GM12865 (cell line): ENCODE results near the gene PPFIBP2.

ENCODE experiments used
- DNase-seq: peaks from one replicate; pipeline ENCODE4 v3.0.0; 2010; ENCODE audit warnings: low read depth
- H3K4me3 ChIP-seq: 2 replicates; pipeline ENCODE4 v1.5.1; 2011; ENCODE audit warnings: mild to moderate bottlenecking, low read depth, low read length, control low read depth
- CTCF ChIP-seq: IDR thresholded peaks from 2 replicates; pipeline ENCODE4 v1.5.1; 2011; ENCODE audit warnings: low read length, control low read depth, low read depth, inconsistent platforms; ENCODE audit not compliant: insufficient read depth; ENCODE audit errors: missing control alignments

The PPFIBP2 gene

GRCh38 chr11:7488681-7489080, 25.1 kb upstream of the PPFIBP2 start:
- H3K4me3 ChIP-seq, result no peak overlapping the region
- no peak for DNase-seq
- TF ChIP-seq CTCF, result no peak

GRCh38 chr11:7489376-7489775, 24.4 kb upstream of the PPFIBP2 start:
- no peak for TF ChIP-seq CTCF
- DNase-seq, result no peak
- H3K4me3 ChIP-seq, result no peak overlapping the region

GRCh38 chr11:7490054-7490453, 23.7 kb upstream of the PPFIBP2 start:
- TF ChIP-seq CTCF, result no peak
- DNase-seq, result no peak
- no peak overlapping the region for H3K4me3 ChIP-seq

- TF ChIP-seq CTCF, result no peak
- no peak for DNase-seq
- H3K4me3 ChIP-seq, result no peak overlapping the region
These were observed 23.3 kb upstream of the PPFIBP2 start for GRCh38 chr11:7490535-7490934.

- no peak overlapping the region for H3K4me3 ChIP-seq
- no peak for DNase-seq
- no peak for TF ChIP-seq CTCF
These were observed 21.5 kb upstream of the PPFIBP2 start for GRCh38 chr11:7492253-7492652.

- TF ChIP-seq CTCF, result no peak
- H3K4me3 ChIP-seq, result no peak overlapping the region
- no peak for DNase-seq
These were observed 20.1 kb upstream of the PPFIBP2 start for GRCh38 chr11:7493670-7494069.

GRCh38 chr11:7494086-7494745, 19.6 kb upstream of the PPFIBP2 start:
- TF ChIP-seq CTCF, result no peak
- DNase-seq, result no peak
- no peak overlapping the region for H3K4me3 ChIP-seq
